ENCODE measurements around the gene MRPL11.

DNA sequence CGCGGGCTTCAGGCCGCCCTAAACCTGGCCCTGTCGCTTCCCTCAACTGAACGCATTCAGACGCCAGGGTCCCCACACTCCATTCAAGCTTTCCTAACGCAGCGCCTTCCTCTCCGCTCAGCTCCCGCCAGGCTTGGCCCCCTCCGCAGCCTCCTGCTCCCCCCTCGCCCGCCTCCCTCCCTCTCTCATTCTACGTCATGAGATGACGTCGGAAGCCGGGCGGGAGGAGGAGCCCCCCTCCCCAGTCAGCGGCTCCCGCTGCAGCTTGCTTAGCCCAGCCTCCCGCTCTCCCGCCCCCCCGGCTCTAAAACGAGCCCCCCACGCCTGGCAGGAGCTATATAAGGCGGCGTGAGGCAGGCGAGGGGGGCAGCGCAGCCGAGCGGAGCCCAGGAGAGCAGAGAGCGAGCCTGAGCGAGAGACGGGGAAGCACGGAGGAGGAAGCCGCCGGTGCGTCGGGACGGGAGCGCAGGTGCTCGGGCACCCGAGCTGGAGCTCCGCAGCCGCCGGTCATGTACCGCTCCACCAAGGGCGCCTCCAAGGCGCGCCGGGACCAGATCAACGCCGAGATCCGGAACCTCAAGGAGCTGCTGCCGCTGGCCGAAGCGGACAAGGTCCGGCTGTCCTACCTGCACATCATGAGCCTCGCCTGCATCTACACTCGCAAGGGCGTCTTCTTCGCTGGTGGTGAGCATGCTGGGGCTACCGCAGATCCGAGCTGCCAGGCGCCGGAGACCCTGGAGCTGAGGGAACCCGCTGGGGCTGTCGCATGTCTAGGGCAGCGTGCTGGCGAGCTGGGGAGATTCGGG, 17.8 kb downstream of the MRPL11 start, which contains the start of gene NPAS4:
- TF ChIP-seq, protein P1, sequence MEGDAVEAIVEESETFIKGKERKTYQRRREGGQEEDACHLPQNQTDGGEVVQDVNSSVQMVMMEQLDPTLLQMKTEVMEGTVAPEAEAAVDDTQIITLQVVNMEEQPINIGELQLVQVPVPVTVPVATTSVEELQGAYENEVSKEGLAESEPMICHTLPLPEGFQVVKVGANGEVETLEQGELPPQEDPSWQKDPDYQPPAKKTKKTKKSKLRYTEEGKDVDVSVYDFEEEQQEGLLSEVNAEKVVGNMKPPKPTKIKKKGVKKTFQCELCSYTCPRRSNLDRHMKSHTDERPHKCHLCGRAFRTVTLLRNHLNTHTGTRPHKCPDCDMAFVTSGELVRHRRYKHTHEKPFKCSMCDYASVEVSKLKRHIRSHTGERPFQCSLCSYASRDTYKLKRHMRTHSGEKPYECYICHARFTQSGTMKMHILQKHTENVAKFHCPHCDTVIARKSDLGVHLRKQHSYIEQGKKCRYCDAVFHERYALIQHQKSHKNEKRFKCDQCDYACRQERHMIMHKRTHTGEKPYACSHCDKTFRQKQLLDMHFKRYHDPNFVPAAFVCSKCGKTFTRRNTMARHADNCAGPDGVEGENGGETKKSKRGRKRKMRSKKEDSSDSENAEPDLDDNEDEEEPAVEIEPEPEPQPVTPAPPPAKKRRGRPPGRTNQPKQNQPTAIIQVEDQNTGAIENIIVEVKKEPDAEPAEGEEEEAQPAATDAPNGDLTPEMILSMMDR (conservative IDR thresholded peaks at IDR 0.05; ENCODE audit: low read length), result no peak
- TF ChIP-seq EZH2phosphoT487 (IDR thresholded peaks at IDR 0.05; ENCODE audit: borderline replicate concordance), result no peak
